ENCODE data around the gene CSF2RB.

DNA sequence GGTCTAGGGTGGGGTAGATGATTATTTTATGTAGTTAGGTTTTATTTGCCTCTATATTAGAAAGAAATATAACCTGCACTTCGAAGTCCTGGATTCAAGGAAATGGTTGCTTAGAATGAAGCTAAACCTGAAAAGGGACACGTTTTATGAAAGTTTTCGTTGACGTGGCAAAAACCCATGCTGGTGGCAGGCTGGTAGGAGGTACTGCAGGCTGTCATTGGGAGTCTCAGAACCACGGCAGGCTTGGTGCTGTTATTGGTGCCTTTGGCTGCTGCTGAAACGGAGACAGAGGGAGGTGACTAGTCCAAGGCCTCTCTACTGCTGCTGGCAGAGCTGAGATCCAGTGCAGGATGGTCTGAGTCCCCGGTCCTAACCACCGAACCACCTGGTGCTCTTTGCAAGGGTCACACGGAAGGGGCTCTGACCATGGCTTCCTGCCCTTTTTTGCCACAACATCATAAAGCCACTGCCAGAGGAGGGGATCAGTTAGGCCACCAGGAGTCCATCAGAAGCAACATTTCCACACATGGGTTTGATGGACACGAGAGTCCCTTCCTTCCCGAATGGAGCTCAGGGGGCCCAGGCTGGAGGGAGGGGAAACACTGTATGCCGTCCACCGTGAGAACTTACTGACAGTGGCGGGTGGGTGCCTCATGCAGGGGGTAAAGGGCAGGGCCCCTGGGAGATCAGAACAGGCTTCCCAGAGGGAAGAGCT lies 13.4 kb downstream of the CSF2RB start:
- TF ChIP-seq EZH2 (IDR thresholded peaks at IDR 0.05; ENCODE audit: low read depth), result no peak
- TF ChIP-seq, protein P1, sequence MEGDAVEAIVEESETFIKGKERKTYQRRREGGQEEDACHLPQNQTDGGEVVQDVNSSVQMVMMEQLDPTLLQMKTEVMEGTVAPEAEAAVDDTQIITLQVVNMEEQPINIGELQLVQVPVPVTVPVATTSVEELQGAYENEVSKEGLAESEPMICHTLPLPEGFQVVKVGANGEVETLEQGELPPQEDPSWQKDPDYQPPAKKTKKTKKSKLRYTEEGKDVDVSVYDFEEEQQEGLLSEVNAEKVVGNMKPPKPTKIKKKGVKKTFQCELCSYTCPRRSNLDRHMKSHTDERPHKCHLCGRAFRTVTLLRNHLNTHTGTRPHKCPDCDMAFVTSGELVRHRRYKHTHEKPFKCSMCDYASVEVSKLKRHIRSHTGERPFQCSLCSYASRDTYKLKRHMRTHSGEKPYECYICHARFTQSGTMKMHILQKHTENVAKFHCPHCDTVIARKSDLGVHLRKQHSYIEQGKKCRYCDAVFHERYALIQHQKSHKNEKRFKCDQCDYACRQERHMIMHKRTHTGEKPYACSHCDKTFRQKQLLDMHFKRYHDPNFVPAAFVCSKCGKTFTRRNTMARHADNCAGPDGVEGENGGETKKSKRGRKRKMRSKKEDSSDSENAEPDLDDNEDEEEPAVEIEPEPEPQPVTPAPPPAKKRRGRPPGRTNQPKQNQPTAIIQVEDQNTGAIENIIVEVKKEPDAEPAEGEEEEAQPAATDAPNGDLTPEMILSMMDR (conservative IDR thresholded peaks at IDR 0.05), result no peak
